Panc1 (cell line): ENCODE results near the gene DCST2. TPM values are rescaled to one million over a fixed set of nuclear protein-coding genes. Genes with fewer than 3 reads are reported as not detected.

Experiments used
- ATAC-seq: fragments of 200-7000 bp; cut with Tn5 transposase; 2 replicates; pipeline ENCODE4 v1.9.1; 2020; ENCODE audit warnings: mild to moderate bottlenecking, moderate library complexity
- BruUV-seq: library from RNA; stranded (reverse); fragments of 400-500 nt; replicated peaks from 2 replicates; lab custom pipeline; 2021; lab: Mats Ljungman, UMichigan
- CTCF ChIA-PET: fragments of 300-600 bp; sonication (Branson Sonifier 250); formaldehyde crosslinking; loops from one replicate; lab custom pipeline; 2022; ENCODE audit warnings: antibody characterized with exemption; lab: Charles Lee
- POLR2A ChIA-PET: fragments of 300-600 bp; sonication (Branson Sonifier 250); formaldehyde crosslinking; loops from one replicate; lab custom pipeline; 2022; ENCODE audit warnings: antibody characterized with exemption; lab: Charles Lee
- DNase-seq: peaks from one replicate; pipeline ENCODE4 v3.0.0-alpha.2; 2010; ENCODE audit warnings: low read depth, low spot score
- H3K27ac ChIP-seq: 2 replicates; pipeline ENCODE4 v1.5.1; 2011; ENCODE audit warnings: mild to moderate bottlenecking, low read length, inconsistent platforms
- H3K27me3 ChIP-seq: fragments of 200-500 bp; sonication (Bioruptor generic); 2 replicates; pipeline ENCODE4 v1.6.0; 2014; ENCODE audit warnings: low read length, inconsistent platforms; ENCODE audit not compliant: control insufficient read depth, insufficient read depth
- H3K36me3 ChIP-seq: fragments of 200-500 bp; sonication (Bioruptor generic); 2 replicates; pipeline ENCODE4 v1.5.1; 2014; ENCODE audit warnings: inconsistent platforms, mild to moderate bottlenecking, low read length, moderate library complexity; ENCODE audit not compliant: control insufficient read depth, insufficient read depth
- H3K4me1 ChIP-seq: 2 replicates; pipeline ENCODE4 v1.5.1; 2011; ENCODE audit warnings: inconsistent platforms, mild to moderate bottlenecking, low read length, moderate library complexity; ENCODE audit not compliant: control insufficient read depth, insufficient read depth
- H3K4me3 ChIP-seq, 2 experiments: 2 replicates each; pipeline ENCODE4 v1.5.1; 2011 to 2012; ENCODE audit warnings: low read depth in 2 of 2, low read length in 2 of 2, mild to moderate bottlenecking in 2 of 2, inconsistent platforms in 1 of 2, moderate library complexity in 1 of 2
- H3K9me3 ChIP-seq: fragments of 200-500 bp; sonication (Bioruptor generic); 2 replicates; pipeline ENCODE4 v1.5.1; 2014; ENCODE audit warnings: low read depth, mild to moderate bottlenecking, inconsistent platforms, low read length, moderate library complexity; ENCODE audit not compliant: control insufficient read depth, insufficient read depth
- CTCF ChIP-seq: fragments of 450-650 bp; IDR thresholded peaks from 2 replicates; pipeline ENCODE4 v1.5.1; 2017; ENCODE audit warnings: mild to moderate bottlenecking
- POLR2AphosphoS5 ChIP-seq: IDR thresholded peaks from 2 replicates; pipeline ENCODE4 v1.6.1; 2012; ENCODE audit warnings: mild to moderate bottlenecking, low read depth, low read length, moderate library complexity
- SIN3A ChIP-seq: IDR thresholded peaks from 2 replicates; pipeline ENCODE4 v1.6.1; 2012; ENCODE audit warnings: low read depth, mild to moderate bottlenecking, low read length, moderate library complexity, borderline replicate concordance; ENCODE audit not compliant: insufficient read depth
- TCF7L2 ChIP-seq: IDR thresholded peaks from 2 replicates; pipeline ENCODE4 v1.6.1; 2011; ENCODE audit warnings: mild to moderate bottlenecking, low read depth, low read length, inconsistent platforms
- in situ Hi-C: cut with HindIII; loops from 2 replicates; pipeline ENCODE4 v1.10.0; 2016; ENCODE audit warnings: low sequenced_read_pairs, low pct_unique_long_range_greater_than_20kb
- intact Hi-C: fragments of 100-400 bp; cut with micrococcal nuclease; formaldehyde crosslinking; loops from one replicate; pipeline ENCODE4 v1.10.0; 2022; ENCODE audit not compliant: unreplicated experiment
- total RNA-seq: library from RNA; stranded (reverse); gene quantifications from one replicate; pipeline ENCODE4 v1.2.1, GENCODE V29; 2021; ENCODE audit not compliant: unreplicated experiment
- TF ChIP-seq, protein P1 (sequence below), 2 experiments: IDR thresholded peaks; 2 replicates each; pipeline ENCODE4 v1.6.1; 2011 to 2012; ENCODE audit warnings: low read depth in 2 of 2, control low read depth in 1 of 2, low read length in 1 of 2, mild to moderate bottlenecking in 1 of 2, moderate library complexity in 1 of 2; ENCODE audit not compliant: insufficient read depth in 1 of 2

Gene DCST2
- total RNA-seq, 1 experiment from 2014 or later: 0.13 TPM

GRCh38 chr1:155057788-155058211, 24.2 kb upstream of the DCST2 start:
- no peak overlapping the region for H3K4me3 ChIP-seq
- in situ Hi-C loops: no loop called here
- H3K36me3 ChIP-seq: no peaks in the 10 kb centered on the region

DNA sequence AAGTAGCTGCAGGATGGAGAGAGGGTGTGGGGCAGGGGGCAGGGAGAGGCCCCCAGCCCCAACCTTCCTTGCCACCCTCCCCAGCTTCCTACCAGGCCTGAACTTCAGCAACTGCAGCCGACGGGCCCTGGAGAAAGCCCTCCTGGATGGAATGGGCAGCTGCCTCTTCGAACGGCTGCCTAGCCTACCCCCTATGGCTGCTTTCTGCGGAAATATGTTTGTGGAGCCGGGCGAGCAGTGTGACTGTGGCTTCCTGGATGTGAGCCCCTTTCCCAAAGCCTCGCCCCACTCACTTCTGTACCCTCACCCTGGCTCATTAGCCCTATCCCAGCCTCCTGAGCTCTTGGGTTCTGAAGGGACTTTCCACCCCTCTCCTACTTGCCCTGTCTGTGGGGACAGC, 23.5 kb upstream of the DCST2 start:
- DNase-seq (no peak), ATAC-seq (no peak)
- H3K4me1 ChIP-seq: peaks cover 10% of the 10 kb centered on the region
- intact Hi-C loops: no loop called here
- no peaks in the 10 kb centered on the region for H3K36me3 ChIP-seq
- TF ChIP-seq CTCF (no peak), POLR2AphosphoS5 (no peak), SIN3A (no peak), TCF7L2 (no peak)
- TF ChIP-seq, protein P1, sequence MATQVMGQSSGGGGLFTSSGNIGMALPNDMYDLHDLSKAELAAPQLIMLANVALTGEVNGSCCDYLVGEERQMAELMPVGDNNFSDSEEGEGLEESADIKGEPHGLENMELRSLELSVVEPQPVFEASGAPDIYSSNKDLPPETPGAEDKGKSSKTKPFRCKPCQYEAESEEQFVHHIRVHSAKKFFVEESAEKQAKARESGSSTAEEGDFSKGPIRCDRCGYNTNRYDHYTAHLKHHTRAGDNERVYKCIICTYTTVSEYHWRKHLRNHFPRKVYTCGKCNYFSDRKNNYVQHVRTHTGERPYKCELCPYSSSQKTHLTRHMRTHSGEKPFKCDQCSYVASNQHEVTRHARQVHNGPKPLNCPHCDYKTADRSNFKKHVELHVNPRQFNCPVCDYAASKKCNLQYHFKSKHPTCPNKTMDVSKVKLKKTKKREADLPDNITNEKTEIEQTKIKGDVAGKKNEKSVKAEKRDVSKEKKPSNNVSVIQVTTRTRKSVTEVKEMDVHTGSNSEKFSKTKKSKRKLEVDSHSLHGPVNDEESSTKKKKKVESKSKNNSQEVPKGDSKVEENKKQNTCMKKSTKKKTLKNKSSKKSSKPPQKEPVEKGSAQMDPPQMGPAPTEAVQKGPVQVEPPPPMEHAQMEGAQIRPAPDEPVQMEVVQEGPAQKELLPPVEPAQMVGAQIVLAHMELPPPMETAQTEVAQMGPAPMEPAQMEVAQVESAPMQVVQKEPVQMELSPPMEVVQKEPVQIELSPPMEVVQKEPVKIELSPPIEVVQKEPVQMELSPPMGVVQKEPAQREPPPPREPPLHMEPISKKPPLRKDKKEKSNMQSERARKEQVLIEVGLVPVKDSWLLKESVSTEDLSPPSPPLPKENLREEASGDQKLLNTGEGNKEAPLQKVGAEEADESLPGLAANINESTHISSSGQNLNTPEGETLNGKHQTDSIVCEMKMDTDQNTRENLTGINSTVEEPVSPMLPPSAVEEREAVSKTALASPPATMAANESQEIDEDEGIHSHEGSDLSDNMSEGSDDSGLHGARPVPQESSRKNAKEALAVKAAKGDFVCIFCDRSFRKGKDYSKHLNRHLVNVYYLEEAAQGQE (IDR thresholded peaks at IDR 0.05; ENCODE audit: insufficient read depth in 1 of 2, low read depth in 2 of 2, low read length in 1 of 2): no peak
- H3K27me3 ChIP-seq: no peaks in the 10 kb centered on the region
- in situ Hi-C loops: no loop called here
- no peak overlapping the region for H3K27ac ChIP-seq
- H3K9me3 ChIP-seq: no peaks in the 10 kb centered on the region
- BruUV-seq: no TSS peak
- POLR2A ChIA-PET: no interaction called here
- CTCF ChIA-PET: no interaction called here
- H3K4me3 ChIP-seq: no peak overlapping the region

More at GRCh38 chr1:155057788-155058211, 24.2 kb upstream of the DCST2 start:
- ChIA-PET CTCF (no interaction called here), POLR2A (no interaction called here)
- Histone ChIP-seq H3K27ac (no peak overlapping the region), H3K9me3 (no peaks in the 10 kb centered on the region), H3K27me3 (no peaks in the 10 kb centered on the region), H3K4me1 (peaks cover 6% of the 10 kb centered on the region)
- ATAC-seq (no peak), DNase-seq (no peak)
- no TSS peak for BruUV-seq
- TF ChIP-seq POLR2AphosphoS5 (no peak), SIN3A (no peak), TCF7L2 (no peak), CTCF (no peak)
- TF ChIP-seq, protein P1 (IDR thresholded peaks at IDR 0.05; ENCODE audit: insufficient read depth in 1 of 2, low read depth in 2 of 2, low read length in 1 of 2): no peak
- intact Hi-C loops: no loop called here
